GM10266 (cell line): ENCODE measurements around the gene VDAC1.
"Not testable (repeated sequence)": the region's sequence is repeated elsewhere in the genome, so short reads cannot be mapped to it uniquely, and the experiment has no call there.

ENCODE experiments used
- DNase-seq: peaks from one replicate; pipeline ENCODE4 v3.0.0; 2012; ENCODE audit errors: extremely low spot score
- CTCF ChIP-seq: IDR thresholded peaks from 2 replicates; pipeline ENCODE4 v1.5.1; 2012; ENCODE audit warnings: mild to moderate bottlenecking, low read depth; ENCODE audit not compliant: control insufficient read depth, insufficient read depth; ENCODE audit errors: missing control alignments

Gene VDAC1

GRCh38 chr5:133977161-133977787 is 27.5 kb downstream of the VDAC1 start:
- DNase-seq = no peak
- no peak for TF ChIP-seq CTCF

GRCh38 chr5:133975546-133975945 is 29.2 kb downstream of the VDAC1 start:
- not testable (repeated sequence) for DNase-seq

GRCh38 chr5:133974142-133974541 is 30.6 kb downstream of the VDAC1 start:
- DNase-seq = no peak
- TF ChIP-seq CTCF = no peak

GRCh38 chr5:133970325-133970909 is 34.4 kb downstream of the VDAC1 start:
- no peak for TF ChIP-seq CTCF
- DNase-seq = no peak

GRCh38 chr5:133969654-133970324 is 35.0 kb downstream of the VDAC1 start:
- DNase-seq = no peak
- no peak for TF ChIP-seq CTCF

- DNase-seq = peak; percentile 83
- no peak for TF ChIP-seq CTCF
Observed at GRCh38 chr5:133968204-133968980, 36.4 kb downstream of the VDAC1 start, which contains the start of gene C5orf15. Gene C5orf15, minus strand, starts transcription at chr5:133968625. Its CDS starts 41 bp downstream, at chr5:133968584.

GRCh38 chr5:133967698-133968203 is 37.0 kb downstream of the VDAC1 start:
- no peak for DNase-seq
- no peak for TF ChIP-seq CTCF
